Testis (tissue), 3 donors: ENCODE data around the gene PLOD3. TPM values are rescaled to one million over a fixed set of nuclear protein-coding genes. Genes with fewer than 3 reads are reported as not detected.

ENCODE experiments used
- DNase-seq: peaks from one replicate; pipeline ENCODE4 v3.0.0-alpha.2; 2019
- H3K27ac ChIP-seq, 2 donors: fragments of 200-600 bp; sonication (generic); one replicate each; pipeline ENCODE4 v1.5.1; 2019
- H3K27me3 ChIP-seq: fragments of 200-600 bp; sonication (generic); one replicate; pipeline ENCODE4 v1.5.1; 2019
- H3K36me3 ChIP-seq: fragments of 200-600 bp; sonication (generic); one replicate; pipeline ENCODE4 v1.5.1; 2017; ENCODE audit warnings: low read depth; ENCODE audit errors: missing control alignments
- H3K4me1 ChIP-seq: fragments of 200-600 bp; sonication (generic); one replicate; pipeline ENCODE4 v1.5.1; 2019
- H3K4me3 ChIP-seq, 2 donors: fragments of 200-600 bp; sonication (generic); one replicate each; pipeline ENCODE4 v1.5.1; 2017 to 2019
- H3K9me3 ChIP-seq: fragments of 200-600 bp; sonication (generic); one replicate; pipeline ENCODE4 v1.5.1; 2017
- POLR2A ChIP-seq: fragments of 450-650 bp; IDR thresholded peaks from one replicate; pipeline ENCODE4 v1.6.1; 2017; ENCODE audit warnings: antibody characterized with exemption, mild to moderate bottlenecking, moderate library complexity
- WGBS, 2 donors: methylation state at CpG; one replicate each; pipeline ENCODE4 v1.1.5; 2018; 5-methylcytosine and 5-hydroxymethylcytosine counted together
- intact Hi-C: fragments of 100-400 bp; cut with DNase I; formaldehyde crosslinking; loops from one replicate; pipeline ENCODE4 v1.15.1; 2023; ENCODE audit warnings: low total_unique reads
- polyA plus RNA-seq: library from polyadenylated mRNA; stranded (reverse); fragments of 350-450 nt; fragmentation: Illumina TruSeq; extraction: RNeasy Lipid Tissue Mini Kit (QIAGEN cat#74804); gene quantifications from one replicate; pipeline ENCODE4 v1.2.3, GENCODE V29; 2014; ENCODE audit warnings: low read depth, low replicate concordance; ENCODE audit not compliant: insufficient read depth
- total RNA-seq, 2 donors: library from RNA; depleted of rRNA; stranded (reverse); fragments of >200 nt; gene quantifications; one replicate each; pipeline ENCODE4 v1.2.3, GENCODE V29; 2016
- TF ChIP-seq, protein P1 (sequence below), 3 experiments: fragments of 450-650 bp in 2 of 3; fragments of 200-600 bp in 1 of 3; sonication (generic) in 1 of 3; IDR thresholded peaks; one replicate each; pipeline ENCODE4 v1.5.1; 2016 to 2019; ENCODE audit warnings: antibody characterized with exemption in 3 of 3, mild to moderate bottlenecking in 2 of 3, moderate library complexity in 1 of 3

The PLOD3 gene
- total and polyA plus RNA-seq, 3 donors from 2014 or later: 32.1 to 45.6 (median 36.3) TPM

DNA sequence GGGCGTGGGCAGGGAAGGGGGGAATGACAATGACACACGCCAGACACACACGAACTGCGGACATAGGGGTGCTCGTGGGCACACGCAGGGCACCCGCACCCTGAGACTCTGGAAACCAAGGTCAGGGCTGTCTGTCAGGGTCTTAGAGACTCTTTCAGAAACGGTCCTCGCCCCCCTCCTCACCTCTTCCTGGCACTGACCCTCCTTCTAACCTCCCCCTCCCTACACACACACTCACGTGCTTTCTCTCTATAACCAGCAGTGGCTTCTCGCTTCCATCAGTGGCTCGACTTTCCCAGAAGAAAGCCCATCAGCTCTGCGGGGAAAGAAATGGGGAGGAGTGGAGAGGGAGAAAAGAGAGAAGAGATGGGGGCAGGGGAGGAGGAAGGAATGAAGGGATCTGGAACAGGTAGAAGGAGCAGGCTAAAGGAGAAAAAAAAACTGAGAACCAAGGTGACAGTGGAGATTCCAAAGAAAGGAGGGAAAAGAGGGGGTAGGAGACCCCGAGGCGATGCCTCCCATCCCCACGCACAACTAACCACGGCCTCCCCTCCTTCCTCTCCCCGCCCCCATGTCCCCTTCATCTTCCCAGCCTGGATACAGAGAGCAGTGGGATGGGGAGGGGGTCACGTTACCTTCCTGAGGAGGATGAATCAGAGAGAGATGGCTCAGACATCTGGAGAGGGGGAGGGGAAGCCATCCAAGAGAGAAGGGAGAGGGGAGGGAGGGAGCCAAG is 50.3 kb downstream of the PLOD3 start:
- Histone ChIP-seq H3K9me3 (no peaks in the 10 kb centered on the region), H3K27me3 (no peaks in the 10 kb centered on the region), H3K4me1 (peaks cover 20% of the 10 kb centered on the region), H3K27ac (no peak overlapping the region), H3K4me3 (no peak overlapping the region), H3K36me3 (no peaks in the 10 kb centered on the region)
- intact Hi-C loops: loop anchor here (10.0 kb wide), 1 partner anchor 118 kb away; no protein-coding TSS in a partner anchor
- WGBS, 2 donors: 1% methylated on average over 19 of the region's 19 CpGs
- no peak for DNase-seq
- TF ChIP-seq, protein P1, sequence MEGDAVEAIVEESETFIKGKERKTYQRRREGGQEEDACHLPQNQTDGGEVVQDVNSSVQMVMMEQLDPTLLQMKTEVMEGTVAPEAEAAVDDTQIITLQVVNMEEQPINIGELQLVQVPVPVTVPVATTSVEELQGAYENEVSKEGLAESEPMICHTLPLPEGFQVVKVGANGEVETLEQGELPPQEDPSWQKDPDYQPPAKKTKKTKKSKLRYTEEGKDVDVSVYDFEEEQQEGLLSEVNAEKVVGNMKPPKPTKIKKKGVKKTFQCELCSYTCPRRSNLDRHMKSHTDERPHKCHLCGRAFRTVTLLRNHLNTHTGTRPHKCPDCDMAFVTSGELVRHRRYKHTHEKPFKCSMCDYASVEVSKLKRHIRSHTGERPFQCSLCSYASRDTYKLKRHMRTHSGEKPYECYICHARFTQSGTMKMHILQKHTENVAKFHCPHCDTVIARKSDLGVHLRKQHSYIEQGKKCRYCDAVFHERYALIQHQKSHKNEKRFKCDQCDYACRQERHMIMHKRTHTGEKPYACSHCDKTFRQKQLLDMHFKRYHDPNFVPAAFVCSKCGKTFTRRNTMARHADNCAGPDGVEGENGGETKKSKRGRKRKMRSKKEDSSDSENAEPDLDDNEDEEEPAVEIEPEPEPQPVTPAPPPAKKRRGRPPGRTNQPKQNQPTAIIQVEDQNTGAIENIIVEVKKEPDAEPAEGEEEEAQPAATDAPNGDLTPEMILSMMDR (IDR thresholded peaks at IDR 0.05): no peak
- TF ChIP-seq POLR2A: no peak

DNA sequence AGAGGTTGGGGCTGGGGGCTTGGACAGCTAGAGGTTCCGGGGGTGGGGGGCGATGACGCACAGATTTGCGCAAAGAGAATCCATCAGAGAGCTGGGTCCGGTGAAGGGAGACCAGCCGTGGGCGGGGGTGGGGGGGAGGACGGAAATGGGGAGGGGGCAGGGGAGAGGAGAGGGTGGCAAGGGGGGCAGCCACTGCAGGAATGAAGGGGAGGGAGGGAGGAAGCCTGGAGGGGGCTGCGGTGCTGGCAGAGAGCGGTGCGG is 50.8 kb downstream of the PLOD3 start:
- no peak overlapping the region for H3K27ac ChIP-seq
- no peak overlapping the region for H3K4me3 ChIP-seq
- H3K36me3 ChIP-seq: no peaks in the 10 kb centered on the region
- DNase-seq: no peak
- no peak for TF ChIP-seq POLR2A
- TF ChIP-seq, protein P1 (IDR thresholded peaks at IDR 0.05): no peak
- 0% methylated on average over 9 to 11 of the region's 11 CpGs for WGBS, 2 donors
- no peaks in the 10 kb centered on the region for H3K9me3 ChIP-seq
- no peaks in the 10 kb centered on the region for H3K27me3 ChIP-seq
- intact Hi-C loops: loop anchor here (10.0 kb wide), 1 partner anchor 118 kb away; no protein-coding TSS in a partner anchor
- H3K4me1 ChIP-seq: peaks cover 17% of the 10 kb centered on the region

DNA sequence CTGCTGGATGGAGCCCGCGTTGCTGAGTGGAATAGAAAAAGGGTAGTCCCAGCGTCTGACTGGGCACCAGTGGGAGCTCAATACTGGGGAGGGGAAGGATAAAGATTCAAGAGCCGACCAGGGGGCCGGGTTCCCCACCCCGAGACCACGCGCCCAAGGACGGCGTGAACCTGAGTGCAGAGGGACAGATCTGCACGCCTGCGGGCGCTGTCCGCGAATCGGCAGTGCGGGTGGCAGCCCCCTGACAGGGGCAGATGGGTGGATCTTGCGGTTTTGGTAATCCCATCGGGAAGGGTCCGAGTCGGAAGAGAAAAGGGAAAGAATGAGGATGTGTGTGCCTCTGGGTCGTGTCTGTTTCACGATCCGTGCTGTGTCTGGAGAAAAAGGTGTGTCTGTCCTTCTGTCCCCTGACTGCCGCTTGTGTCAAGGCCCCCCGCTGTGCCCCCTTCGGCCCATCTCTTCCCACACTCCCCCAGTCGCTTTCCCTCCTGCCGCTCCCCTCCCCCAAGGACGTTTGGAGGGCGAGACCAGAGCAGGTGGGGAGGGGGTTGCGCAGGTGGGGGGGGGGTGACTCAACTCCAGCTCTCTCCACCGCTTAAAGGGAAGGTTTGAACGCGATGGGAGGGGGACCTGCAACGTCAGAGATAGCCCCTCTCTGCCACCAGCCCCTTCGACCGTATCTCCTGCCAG is 51.3 kb downstream of the PLOD3 start:
- whole genome bisulfite sequencing, 2 donors: 1 to 2% methylated on average over 37 to 38 of the region's 38 CpGs
- no peaks in the 10 kb centered on the region for H3K9me3 ChIP-seq
- DNase-seq: no peak
- peaks cover 17% of the 10 kb centered on the region for H3K4me1 ChIP-seq
- TF ChIP-seq POLR2A: no peak
- TF ChIP-seq, protein P1 (IDR thresholded peaks at IDR 0.05): no peak
- H3K27me3 ChIP-seq: no peaks in the 10 kb centered on the region
- intact Hi-C loops: loop anchor here (10.0 kb wide), 1 partner anchor 119 kb away; no protein-coding TSS in a partner anchor
- H3K36me3 ChIP-seq: no peaks in the 10 kb centered on the region
- no peak overlapping the region for H3K4me3 ChIP-seq
- H3K27ac ChIP-seq: no peak overlapping the region

DNA sequence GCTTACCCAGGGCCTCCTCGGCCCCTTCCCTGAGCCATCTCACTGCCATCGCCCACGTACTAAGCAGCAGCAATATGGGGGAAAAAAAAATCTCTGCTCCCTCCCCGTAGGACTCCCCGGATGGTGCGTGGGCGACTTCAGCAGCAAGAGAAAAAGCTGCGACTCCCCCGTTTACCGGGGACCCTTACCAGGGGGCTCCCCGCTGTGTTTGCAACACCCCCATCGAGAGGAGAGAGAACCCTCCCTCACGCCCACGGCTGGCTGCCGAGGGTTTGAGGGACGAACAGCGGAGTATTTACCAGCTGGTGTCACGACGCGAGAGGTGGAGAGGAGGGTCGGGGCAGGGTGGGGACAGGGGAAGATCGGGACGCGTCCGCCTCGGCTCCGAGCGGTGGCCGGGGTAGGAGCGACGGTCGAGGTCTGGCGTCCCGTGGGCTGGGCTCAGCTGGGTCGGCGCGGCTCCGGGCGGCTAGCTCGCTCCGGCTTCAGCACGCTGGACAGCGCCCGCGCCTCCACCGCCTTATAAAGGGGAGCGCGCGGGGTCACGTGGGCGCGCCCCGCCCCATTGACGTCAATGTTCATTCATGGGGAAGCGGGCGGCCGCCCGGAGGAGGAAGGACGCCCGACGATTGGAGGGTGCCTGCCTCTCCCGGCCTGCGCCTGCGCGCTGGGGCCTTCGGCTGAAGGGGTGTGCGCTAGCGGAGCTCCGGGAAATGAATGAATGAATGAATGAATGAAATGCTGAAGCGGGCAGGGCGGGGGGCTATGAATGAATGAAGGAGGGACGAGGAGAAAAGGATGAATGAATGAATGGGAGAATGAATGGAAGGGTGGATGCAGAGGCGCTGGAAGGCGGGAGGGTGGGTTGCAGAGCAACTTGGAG is 52.1 kb downstream of the PLOD3 start, which contains the start of gene VGF:
Gene VGF (minus strand): TSS at position 495 of the 883 bp plus-strand sequence. CDS start 726 bp downstream, outside the sequence.
- H3K36me3 ChIP-seq: no peaks in the 10 kb centered on the region
- H3K27ac ChIP-seq: no peak within 1 kb of the TSS
- H3K4me1 ChIP-seq: peaks cover 17% of the 10 kb centered on the region
- peak; percentile 95 for DNase-seq
- intact Hi-C loops: loop anchor here (10.0 kb wide), 1 partner anchor 119 kb away; no protein-coding TSS in a partner anchor
- WGBS, 2 donors: 1 to 3% methylated on average over 57 to 73 of the region's 74 CpGs
- TF ChIP-seq, protein P1 (IDR thresholded peaks at IDR 0.05): no peak
- TF ChIP-seq POLR2A: no peak
- no peaks in the 10 kb centered on the region for H3K9me3 ChIP-seq
- no peaks in the 10 kb centered on the region for H3K27me3 ChIP-seq
- peak within 1 kb of the TSS in 1 of 2 donors; percentile 45 for H3K4me3 ChIP-seq
